Adrenal gland (tissue), 12 donors: ENCODE measurements around the gene KIAA1755. TPM values are rescaled to one million over a fixed set of nuclear protein-coding genes. Genes with fewer than 3 reads are reported as not detected.

Source experiments
- DNase-seq, 7 donors: peaks; one replicate each; pipeline ENCODE4 v3.0.0-alpha.2; 2019 to 2020
- H3K27ac ChIP-seq, 5 donors: fragments of 200-600 bp; sonication (generic) in 4 of 5; 1 replicate in 3 of 5; 2 replicates in 2 of 5; pipeline versions ENCODE4 v1.5.1 to v1.8.0; 2016 to 2020; ENCODE audit warnings: mild to moderate bottlenecking in 1 of 5
- H3K27me3 ChIP-seq: fragments of 200-600 bp; 2 replicates; pipeline ENCODE4 v1.8.0; 2021
- H3K36me3 ChIP-seq, 2 donors: fragments of 200-600 bp; replicated peaks in 1 of 2; 1 replicate in 1 of 2; 2 replicates in 1 of 2; pipeline versions ENCODE4 v1.5.1 to v1.8.0; 2018 to 2022
- H3K4me1 ChIP-seq, 2 donors: fragments of 200-600 bp; replicated peaks in 1 of 2; 1 replicate in 1 of 2; 2 replicates in 1 of 2; pipeline versions ENCODE4 v1.5.1 to v1.8.0; 2018 to 2021
- H3K4me3 ChIP-seq, 4 donors: fragments of 200-600 bp; sonication (generic) in 3 of 4; one replicate each; pipeline ENCODE4 v1.5.1; 2016 to 2018
- H3K9me3 ChIP-seq, 3 donors: fragments of 200-600 bp; sonication (generic) in 1 of 3; replicated peaks in 1 of 3; 1 replicate in 2 of 3; 2 replicates in 1 of 3; pipeline versions ENCODE4 v1.5.1 to v1.8.0; 2016 to 2021
- CTCF ChIP-seq, 6 experiments: fragments of 450-650 bp in 4 of 6; fragments of 200-600 bp in 2 of 6; sonication (generic) in 1 of 6; IDR thresholded peaks; 1 replicate in 5 of 6; 2 replicates in 1 of 6; pipeline versions ENCODE4 v1.5.1 to v1.8.0; 2016 to 2021; ENCODE audit warnings: antibody characterized with exemption in 6 of 6, mild to moderate bottlenecking in 2 of 6, moderate library complexity in 1 of 6
- POLR2A ChIP-seq, 2 donors: fragments of 450-650 bp; IDR thresholded peaks; one replicate each; pipeline ENCODE4 v1.6.1; 2017; ENCODE audit warnings: antibody characterized with exemption in 2 of 2, mild to moderate bottlenecking in 2 of 2, moderate library complexity in 1 of 2
- WGBS, 4 donors: extraction: QIAGEN DNeasy Blood & Tissue Kit in 2 of 4; methylation state at CpG; one replicate each; pipeline versions ENCODE4 v1.1.5 to v1.1.7; 2013 to 2017; 5-methylcytosine and 5-hydroxymethylcytosine counted together
- intact Hi-C, 2 donors: fragments of 100-400 bp; cut with DNase I; formaldehyde crosslinking; loops; one replicate each; pipeline versions ENCODE4 v1.14.1 to v1.15.0; 2022 to 2023
- polyA plus RNA-seq, 3 donors: library from polyadenylated mRNA; stranded (reverse); fragments of 200-250 nt in 2 of 3; fragments of 350-450 nt in 1 of 3; fragmentation: Illumina TruSeq in 1 of 3; extraction: RNeasy Lipid Tissue Mini Kit (QIAGEN cat#74804) in 1 of 3; gene quantifications; one replicate each; pipeline ENCODE4 v1.2.3, GENCODE V29; 2013 to 2014
- total RNA-seq, 9 donors: library from RNA; depleted of rRNA in 4 of 9; stranded (reverse); fragments of >200 nt in 4 of 9; fragments of 120-200 nt in 1 of 9; fragmentation: NEBNext Ultra II Directional in 1 of 9; extraction: Animal tissue kit (Norgen Biotek cat#: 25700) in 1 of 9; gene quantifications; one replicate each; pipeline versions ENCODE4 v1.1.0 to v1.2.4, GENCODE V29; 2013 to 2023
- donor health status: healthy with polysubstance abuse.
- donor health status: Bipolar disorder and iron deficiency.
- donor health status: DM: yes; HTN: yes; CAD: no.
- donor health status: DM: no; HTN: no; CAD: no.
- donor health status: DM: no; HTN: no; CAD: no.
- donor health status: DM: yes; HTN: yes; CAD: no.

Gene KIAA1755
- total and polyA plus RNA-seq, 12 donors, result 0.42 to 8.0 (median 2.0) TPM

GRCh38 chr20:38205001-38205400 lies 55.5 kb downstream of the KIAA1755 start:
- no peak for DNase-seq
- Histone ChIP-seq H3K27me3 (no peaks in the 10 kb centered on the region), H3K4me1 (no peaks in the 10 kb centered on the region), H3K36me3 (no peaks in the 10 kb centered on the region), H3K9me3 (no peaks in the 10 kb centered on the region), H3K27ac (no peak overlapping the region), H3K4me3 (no peak overlapping the region)
- no peak for TF ChIP-seq POLR2A (IDR thresholded peaks at IDR 0.05)
- TF ChIP-seq CTCF (IDR thresholded peaks at IDR 0.05), result no peak
- 72 to 83% (median 75%) methylated on average over 3 of the region's 3 CpGs for WGBS, 4 donors
- intact Hi-C loops, result no loop called here

- Histone ChIP-seq H3K9me3 (no peaks in the 10 kb centered on the region), H3K27ac (no peak overlapping the region), H3K27me3 (no peaks in the 10 kb centered on the region), H3K36me3 (no peaks in the 10 kb centered on the region), H3K4me3 (no peak overlapping the region), H3K4me1 (no peaks in the 10 kb centered on the region)
- no peak for TF ChIP-seq POLR2A (IDR thresholded peaks at IDR 0.05)
- TF ChIP-seq CTCF (IDR thresholded peaks at IDR 0.05), result no peak
- 72 to 93% (median 75%) methylated on average over 2 of the region's 2 CpGs for WGBS, 4 donors
- intact Hi-C loops, result no loop called here
- DNase-seq, result no peak
These were observed 56.6 kb downstream of the KIAA1755 start for GRCh38 chr20:38203981-38204357.

- Histone ChIP-seq H3K4me3 (no peak overlapping the region), H3K27me3 (no peaks in the 10 kb centered on the region), H3K27ac (no peak overlapping the region), H3K36me3 (no peaks in the 10 kb centered on the region), H3K4me1 (no peaks in the 10 kb centered on the region), H3K9me3 (no peaks in the 10 kb centered on the region)
- no peak for TF ChIP-seq POLR2A (IDR thresholded peaks at IDR 0.05)
- no peak for TF ChIP-seq CTCF (IDR thresholded peaks at IDR 0.05)
- peak in 1 of 7 donors; percentile 27 for DNase-seq
- 76 to 88% (median 76%) methylated on average over 6 of the region's 6 CpGs for WGBS, 4 donors
- intact Hi-C loops, result no loop called here
These were observed 57.1 kb downstream of the KIAA1755 start for GRCh38 chr20:38203337-38203980.

GRCh38 chr20:38202982-38203293 lies 57.6 kb downstream of the KIAA1755 start:
- no peaks in the 10 kb centered on the region for H3K9me3 ChIP-seq
- H3K27ac ChIP-seq, result no peak overlapping the region
- no peaks in the 10 kb centered on the region for H3K4me1 ChIP-seq
- TF ChIP-seq POLR2A (IDR thresholded peaks at IDR 0.05) (no peak), CTCF (IDR thresholded peaks at IDR 0.05) (no peak)
- no peak overlapping the region for H3K4me3 ChIP-seq
- no peaks in the 10 kb centered on the region for H3K27me3 ChIP-seq
- peak in 1 of 7 donors; percentile 15 for DNase-seq
- intact Hi-C loops, result no loop called here
- H3K36me3 ChIP-seq, result no peaks in the 10 kb centered on the region
- WGBS, 4 donors, result 89 to 93% (median 91%) methylated on average over 8 of the region's 8 CpGs
